GM06990 (cell line): ENCODE measurements around the gene MOGAT1.

Experiments
- DNase-seq: peaks from one replicate; pipeline ENCODE4 v3.0.0-alpha.2; 2011; ENCODE audit not compliant: insufficient read length; ENCODE audit errors: extremely low read depth
- H3K27me3 ChIP-seq: replicated peaks from 2 replicates; pipeline ENCODE4 v1.6.0; 2011; ENCODE audit warnings: low read length; ENCODE audit not compliant: control insufficient read depth, insufficient read depth
- H3K36me3 ChIP-seq: 2 replicates; pipeline ENCODE4 v1.5.1; 2011; ENCODE audit warnings: low read length; ENCODE audit not compliant: control insufficient read depth, insufficient read depth
- H3K4me3 ChIP-seq: replicated peaks from 2 replicates; pipeline ENCODE4 v1.5.1; 2011; ENCODE audit warnings: low read depth, mild to moderate bottlenecking, control low read depth, low read length
- CTCF ChIP-seq: IDR thresholded peaks from 2 replicates; pipeline ENCODE4 v1.5.1; 2011; ENCODE audit warnings: low read length, control low read depth, mild to moderate bottlenecking, inconsistent platforms; ENCODE audit not compliant: insufficient read depth, poor library complexity, severe bottlenecking

Gene MOGAT1

GRCh38 chr2:222663479-222663878, 8.0 kb upstream of the MOGAT1 start:
- H3K36me3 ChIP-seq, result no peaks in the 10 kb centered on the region
- no peak overlapping the region for H3K4me3 ChIP-seq
- no peak for TF ChIP-seq CTCF
- H3K27me3 ChIP-seq, result no peaks in the 10 kb centered on the region
- DNase-seq, result no peak

- Histone ChIP-seq H3K27me3 (peaks cover 4% of the 10 kb centered on the region), H3K4me3 (no peak overlapping the region), H3K36me3 (no peaks in the 10 kb centered on the region)
- DNase-seq, result no peak
- no peak for TF ChIP-seq CTCF
These were observed 2.8 kb upstream of the MOGAT1 start for GRCh38 chr2:222668494-222669154.

GRCh38 chr2:222669353-222669752, 2.1 kb upstream of the MOGAT1 start:
- H3K36me3 ChIP-seq, result no peaks in the 10 kb centered on the region
- H3K27me3 ChIP-seq, result peaks cover 4% of the 10 kb centered on the region
- DNase-seq, result no peak
- TF ChIP-seq CTCF, result no peak
- no peak overlapping the region for H3K4me3 ChIP-seq

GRCh38 chr2:222670191-222671038, 1.0 kb upstream of the MOGAT1 start:
- Histone ChIP-seq H3K27me3 (peaks cover 4% of the 10 kb centered on the region), H3K36me3 (no peaks in the 10 kb centered on the region), H3K4me3 (no peak overlapping the region)
- DNase-seq, result no peak
- no peak for TF ChIP-seq CTCF

GRCh38 chr2:222672068-222672401, 577 bp downstream of the MOGAT1 start:
- H3K4me3 ChIP-seq, result no peak overlapping the region
- DNase-seq, result no peak
- TF ChIP-seq CTCF, result no peak
- H3K36me3 ChIP-seq, result no peaks in the 10 kb centered on the region
- peaks cover 4% of the 10 kb centered on the region for H3K27me3 ChIP-seq
